PC-9 (cell line): Measurements from ENCODE around the gene AQP9. TPM values are rescaled to one million over a fixed set of nuclear protein-coding genes. Genes with fewer than 3 reads are reported as not detected.

Source experiments
- BruUV-seq: library from RNA; stranded (reverse); fragments of 400-500 nt; replicated peaks from 2 replicates; lab custom pipeline; 2021; lab: Mats Ljungman, UMichigan
- CTCF ChIA-PET: fragments of 300-600 bp; sonication (Branson Sonifier 250); formaldehyde crosslinking; loops from one replicate; lab custom pipeline; 2022; ENCODE audit warnings: antibody characterized with exemption; lab: Charles Lee
- POLR2A ChIA-PET: fragments of 300-600 bp; sonication (Branson Sonifier 250); formaldehyde crosslinking; loops from one replicate; lab custom pipeline; 2022; ENCODE audit warnings: antibody characterized with exemption; ENCODE audit not compliant: unreplicated experiment; lab: Charles Lee
- DNase-seq, 2 experiments: peaks; one replicate each; pipeline versions ENCODE4 v3.0.0 to v3.0.0-alpha.2; 2015 to 2022; ENCODE audit warnings: mixed read lengths in 1 of 2
- H2AFZ ChIP-seq: fragments of 200-600 bp; sonication (generic); 2 replicates; pipeline ENCODE4 v1.8.1; 2017; ENCODE audit warnings: antibody characterized with exemption
- H3F3A ChIP-seq: fragments of 200-600 bp; sonication (generic); 2 replicates; pipeline ENCODE4 v1.8.1; 2017; ENCODE audit warnings: antibody characterized with exemption, mild to moderate bottlenecking, low read depth; ENCODE audit not compliant: insufficient read depth
- H3K27ac ChIP-seq: fragments of 200-600 bp; sonication (generic); 2 replicates; pipeline ENCODE4 v1.6.1; 2016; ENCODE audit warnings: mixed run types
- H3K27me3 ChIP-seq: fragments of 200-600 bp; sonication (generic); 2 replicates; pipeline ENCODE4 v1.6.1; 2016; ENCODE audit warnings: low read depth, mixed run types; ENCODE audit not compliant: insufficient read depth
- H3K36me3 ChIP-seq: fragments of 200-600 bp; sonication (generic); 2 replicates; pipeline ENCODE4 v1.6.1; 2016; ENCODE audit warnings: low read depth, mixed run types
- H3K4me1 ChIP-seq: fragments of 200-600 bp; sonication (generic); replicated peaks from 2 replicates; pipeline ENCODE4 v1.6.1; 2016; ENCODE audit warnings: mixed run types; ENCODE audit not compliant: insufficient read depth
- H3K4me2 ChIP-seq: fragments of 200-600 bp; sonication (generic); 2 replicates; pipeline ENCODE4 v1.6.1; 2017; ENCODE audit warnings: mixed run types
- H3K4me3 ChIP-seq: fragments of 200-600 bp; sonication (generic); 2 replicates; pipeline ENCODE4 v1.6.1; 2016; ENCODE audit warnings: mixed run types
- H3K79me2 ChIP-seq: fragments of 200-600 bp; sonication (generic); 2 replicates; pipeline ENCODE4 v1.6.1; 2017; ENCODE audit warnings: low read depth, mixed run types
- H3K9me2 ChIP-seq: fragments of 200-600 bp; sonication (generic); 2 replicates; pipeline ENCODE4 v1.8.1; 2017; ENCODE audit warnings: mild to moderate bottlenecking; ENCODE audit not compliant: insufficient read depth
- H3K9me3 ChIP-seq: fragments of 200-600 bp; sonication (generic); 2 replicates; pipeline ENCODE4 v1.8.1; 2016; ENCODE audit warnings: low read depth; ENCODE audit not compliant: insufficient read depth
- H4K20me1 ChIP-seq: fragments of 200-600 bp; sonication (generic); 2 replicates; pipeline ENCODE4 v1.8.1; 2017; ENCODE audit not compliant: insufficient read depth
- EZH2 ChIP-seq: fragments of 200-600 bp; sonication (generic); IDR thresholded peaks from 2 replicates; pipeline ENCODE4 v1.8.0; 2017; ENCODE audit warnings: antibody characterized with exemption, low read depth
- intact Hi-C: fragments of 100-400 bp; cut with micrococcal nuclease; formaldehyde crosslinking; loops from one replicate; pipeline ENCODE4 v1.10.0; 2022; ENCODE audit not compliant: unreplicated experiment
- total RNA-seq: library from RNA; stranded (reverse); gene quantifications from 2 replicates; pipeline ENCODE4 v1.2.3, GENCODE V29; 2021
- TF ChIP-seq, protein P1 (sequence below): fragments of 200-600 bp; sonication (generic); conservative IDR thresholded peaks from 2 replicates; pipeline ENCODE4 v1.6.1; 2017; ENCODE audit warnings: mixed run types, antibody characterized with exemption, mild to moderate bottlenecking, moderate library complexity

Gene AQP9
- total RNA-seq, 1 experiment from 2014 or later, result not detected

DNA sequence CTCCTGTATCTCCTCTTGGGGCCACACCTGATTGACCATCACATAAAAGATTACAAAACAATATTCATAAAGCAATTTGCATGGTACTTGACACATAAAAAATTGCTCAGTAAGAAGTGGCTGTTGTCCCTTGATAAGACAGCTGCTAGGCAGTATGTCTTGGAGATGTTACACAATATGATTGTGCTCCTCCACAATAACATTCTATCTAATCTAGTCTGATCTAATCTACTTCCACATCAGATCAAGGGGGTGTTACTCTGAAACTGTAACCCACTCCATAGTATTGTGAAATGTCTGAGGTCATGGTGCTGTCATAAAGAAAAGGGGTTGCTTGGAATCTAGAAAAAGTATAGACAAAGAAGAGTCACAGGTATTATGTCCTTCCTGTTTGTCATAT is 23.4 kb upstream of the AQP9 start:
- DNase-seq, result no peak

DNA sequence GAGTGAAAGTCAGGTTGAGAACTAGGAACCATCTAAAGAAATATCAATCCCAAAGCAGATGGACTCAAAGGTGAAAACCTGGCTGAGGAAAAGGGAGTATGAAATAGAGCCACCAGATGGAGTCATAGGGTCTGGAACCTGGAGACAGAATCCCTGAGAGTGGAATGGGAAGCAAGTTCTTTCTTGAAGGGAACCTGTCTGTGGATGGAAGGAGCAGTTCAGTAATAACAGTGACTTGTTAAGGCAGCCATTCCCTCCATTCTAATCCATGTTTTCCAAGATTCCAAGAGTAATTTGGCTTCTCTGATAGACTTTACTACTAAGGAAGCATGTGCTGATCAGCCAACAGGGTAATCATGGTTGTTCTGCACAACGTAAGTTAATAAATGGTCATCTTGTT is 22.5 kb upstream of the AQP9 start:
- no peaks in the 10 kb centered on the region for H3K27me3 ChIP-seq
- H4K20me1 ChIP-seq, result no peaks in the 10 kb centered on the region
- DNase-seq, result no peak
- H3K4me2 ChIP-seq, result no peak overlapping the region
- no peak overlapping the region for H2AFZ ChIP-seq
- intact Hi-C loops, result no loop called here
- no peak overlapping the region for H3K27ac ChIP-seq
- H3K79me2 ChIP-seq, result no peaks in the 10 kb centered on the region
- ChIA-PET CTCF (no interaction called here), POLR2A (no interaction called here)
- no peaks in the 10 kb centered on the region for H3K4me1 ChIP-seq
- H3K4me3 ChIP-seq, result no peak overlapping the region
- no TSS peak for BruUV-seq
- H3K36me3 ChIP-seq, result no peaks in the 10 kb centered on the region
- H3K9me3 ChIP-seq, result no peaks in the 10 kb centered on the region
- no peaks in the 10 kb centered on the region for H3K9me2 ChIP-seq
- no peaks in the 10 kb centered on the region for H3F3A ChIP-seq
- TF ChIP-seq, protein P1, sequence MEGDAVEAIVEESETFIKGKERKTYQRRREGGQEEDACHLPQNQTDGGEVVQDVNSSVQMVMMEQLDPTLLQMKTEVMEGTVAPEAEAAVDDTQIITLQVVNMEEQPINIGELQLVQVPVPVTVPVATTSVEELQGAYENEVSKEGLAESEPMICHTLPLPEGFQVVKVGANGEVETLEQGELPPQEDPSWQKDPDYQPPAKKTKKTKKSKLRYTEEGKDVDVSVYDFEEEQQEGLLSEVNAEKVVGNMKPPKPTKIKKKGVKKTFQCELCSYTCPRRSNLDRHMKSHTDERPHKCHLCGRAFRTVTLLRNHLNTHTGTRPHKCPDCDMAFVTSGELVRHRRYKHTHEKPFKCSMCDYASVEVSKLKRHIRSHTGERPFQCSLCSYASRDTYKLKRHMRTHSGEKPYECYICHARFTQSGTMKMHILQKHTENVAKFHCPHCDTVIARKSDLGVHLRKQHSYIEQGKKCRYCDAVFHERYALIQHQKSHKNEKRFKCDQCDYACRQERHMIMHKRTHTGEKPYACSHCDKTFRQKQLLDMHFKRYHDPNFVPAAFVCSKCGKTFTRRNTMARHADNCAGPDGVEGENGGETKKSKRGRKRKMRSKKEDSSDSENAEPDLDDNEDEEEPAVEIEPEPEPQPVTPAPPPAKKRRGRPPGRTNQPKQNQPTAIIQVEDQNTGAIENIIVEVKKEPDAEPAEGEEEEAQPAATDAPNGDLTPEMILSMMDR, result no peak
- TF ChIP-seq EZH2, result no peak

More for the DNA sequence above, 23.4 kb upstream of the AQP9 start:
- Histone ChIP-seq H4K20me1 (no peaks in the 10 kb centered on the region), H3K4me3 (no peak overlapping the region), H3F3A (no peaks in the 10 kb centered on the region), H3K9me3 (no peaks in the 10 kb centered on the region), H2AFZ (no peak overlapping the region), H3K79me2 (no peaks in the 10 kb centered on the region), H3K36me3 (no peaks in the 10 kb centered on the region), H3K4me2 (no peak overlapping the region), H3K9me2 (no peaks in the 10 kb centered on the region), H3K27ac (no peak overlapping the region), H3K27me3 (no peaks in the 10 kb centered on the region), H3K4me1 (no peaks in the 10 kb centered on the region)
- CTCF ChIA-PET, result no interaction called here
- intact Hi-C loops, result no loop called here
- POLR2A ChIA-PET, result no interaction called here
- TF ChIP-seq, protein P1, result no peak
- TF ChIP-seq EZH2, result no peak
- BruUV-seq, result no TSS peak

DNA sequence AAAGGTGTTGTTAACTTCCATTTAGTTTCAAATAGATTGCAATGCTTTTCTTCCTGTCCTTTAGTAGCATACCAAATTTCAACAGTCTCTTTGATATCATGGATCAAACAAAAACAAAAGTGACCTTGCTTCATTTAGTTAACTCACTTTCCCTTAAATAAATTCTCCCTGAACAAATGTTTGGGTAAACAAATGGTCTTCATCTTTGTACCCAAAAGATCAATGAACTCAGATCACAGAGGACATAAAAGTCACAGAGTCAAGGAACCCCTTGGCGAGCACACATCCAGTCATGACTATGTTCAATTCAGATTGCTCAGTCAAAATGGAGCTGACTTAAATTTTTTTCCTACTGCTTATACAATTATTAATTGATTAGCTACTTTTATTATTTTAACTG is 20.6 kb upstream of the AQP9 start:
- Histone ChIP-seq H3K36me3 (no peaks in the 10 kb centered on the region), H2AFZ (no peak overlapping the region), H3K27me3 (no peaks in the 10 kb centered on the region), H3K79me2 (no peaks in the 10 kb centered on the region), H3K4me3 (no peak overlapping the region), H3F3A (no peaks in the 10 kb centered on the region), H3K27ac (no peak overlapping the region), H3K4me2 (no peak overlapping the region), H3K9me2 (no peaks in the 10 kb centered on the region; the same call in 1 of the 2 replicates), H4K20me1 (no peaks in the 10 kb centered on the region), H3K9me3 (no peaks in the 10 kb centered on the region), H3K4me1 (no peaks in the 10 kb centered on the region)
- ChIA-PET POLR2A (no interaction called here), CTCF (no interaction called here)
- intact Hi-C loops, result no loop called here
- TF ChIP-seq EZH2, result no peak
- TF ChIP-seq, protein P1, result no peak
- DNase-seq, result no peak
- no TSS peak for BruUV-seq
